Measurements from ENCODE around the gene RASAL3.

RASAL3 gene

DNA sequence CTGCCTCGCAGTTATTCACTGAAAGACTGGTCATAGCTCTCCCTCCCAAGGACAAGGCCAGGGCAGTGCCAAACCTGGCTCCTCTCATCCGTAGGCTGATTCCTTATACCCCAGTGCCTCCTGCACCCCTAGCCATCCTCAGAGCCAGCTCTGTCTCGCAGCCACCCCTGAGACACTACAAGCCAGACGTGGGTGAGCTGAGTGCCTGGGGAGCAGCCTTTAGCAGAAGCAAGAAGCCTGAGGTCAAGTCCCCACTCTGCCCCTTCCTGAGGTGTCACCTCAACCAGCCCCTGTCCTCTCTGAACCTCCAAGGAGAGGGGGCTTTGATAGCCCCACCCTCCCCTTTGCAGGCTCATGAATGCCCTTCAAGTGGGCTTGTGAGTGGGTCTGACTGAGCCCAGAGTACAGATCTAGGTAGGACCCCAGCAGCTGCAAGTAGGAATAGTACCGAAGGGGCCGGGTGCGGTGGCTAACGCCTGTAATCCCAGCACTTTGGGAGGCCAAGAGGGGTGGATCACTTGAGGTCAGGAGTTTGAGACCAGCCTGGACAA is 30.8 kb downstream of the RASAL3 start:
- H3K36me3 ChIP-seq, result peaks cover 31% of the 10 kb centered on the region
- H3K27ac ChIP-seq, result peak overlapping the region; percentile 80
- TF ChIP-seq, protein P1, sequence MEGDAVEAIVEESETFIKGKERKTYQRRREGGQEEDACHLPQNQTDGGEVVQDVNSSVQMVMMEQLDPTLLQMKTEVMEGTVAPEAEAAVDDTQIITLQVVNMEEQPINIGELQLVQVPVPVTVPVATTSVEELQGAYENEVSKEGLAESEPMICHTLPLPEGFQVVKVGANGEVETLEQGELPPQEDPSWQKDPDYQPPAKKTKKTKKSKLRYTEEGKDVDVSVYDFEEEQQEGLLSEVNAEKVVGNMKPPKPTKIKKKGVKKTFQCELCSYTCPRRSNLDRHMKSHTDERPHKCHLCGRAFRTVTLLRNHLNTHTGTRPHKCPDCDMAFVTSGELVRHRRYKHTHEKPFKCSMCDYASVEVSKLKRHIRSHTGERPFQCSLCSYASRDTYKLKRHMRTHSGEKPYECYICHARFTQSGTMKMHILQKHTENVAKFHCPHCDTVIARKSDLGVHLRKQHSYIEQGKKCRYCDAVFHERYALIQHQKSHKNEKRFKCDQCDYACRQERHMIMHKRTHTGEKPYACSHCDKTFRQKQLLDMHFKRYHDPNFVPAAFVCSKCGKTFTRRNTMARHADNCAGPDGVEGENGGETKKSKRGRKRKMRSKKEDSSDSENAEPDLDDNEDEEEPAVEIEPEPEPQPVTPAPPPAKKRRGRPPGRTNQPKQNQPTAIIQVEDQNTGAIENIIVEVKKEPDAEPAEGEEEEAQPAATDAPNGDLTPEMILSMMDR (IDR thresholded peaks at IDR 0.05; ENCODE audit: low read depth, low read length), result no peak
- H3K27me3 ChIP-seq (ENCODE audit: insufficient read depth, low read depth, severe bottlenecking), result no peaks in the 10 kb centered on the region
- peak overlapping the region; percentile 94 for H3K4me3 ChIP-seq (ENCODE audit: low read depth, low read length)
- no peak for DNase-seq
- no peaks in the 10 kb centered on the region for H3K9me3 ChIP-seq (ENCODE audit: severe bottlenecking)

DNA sequence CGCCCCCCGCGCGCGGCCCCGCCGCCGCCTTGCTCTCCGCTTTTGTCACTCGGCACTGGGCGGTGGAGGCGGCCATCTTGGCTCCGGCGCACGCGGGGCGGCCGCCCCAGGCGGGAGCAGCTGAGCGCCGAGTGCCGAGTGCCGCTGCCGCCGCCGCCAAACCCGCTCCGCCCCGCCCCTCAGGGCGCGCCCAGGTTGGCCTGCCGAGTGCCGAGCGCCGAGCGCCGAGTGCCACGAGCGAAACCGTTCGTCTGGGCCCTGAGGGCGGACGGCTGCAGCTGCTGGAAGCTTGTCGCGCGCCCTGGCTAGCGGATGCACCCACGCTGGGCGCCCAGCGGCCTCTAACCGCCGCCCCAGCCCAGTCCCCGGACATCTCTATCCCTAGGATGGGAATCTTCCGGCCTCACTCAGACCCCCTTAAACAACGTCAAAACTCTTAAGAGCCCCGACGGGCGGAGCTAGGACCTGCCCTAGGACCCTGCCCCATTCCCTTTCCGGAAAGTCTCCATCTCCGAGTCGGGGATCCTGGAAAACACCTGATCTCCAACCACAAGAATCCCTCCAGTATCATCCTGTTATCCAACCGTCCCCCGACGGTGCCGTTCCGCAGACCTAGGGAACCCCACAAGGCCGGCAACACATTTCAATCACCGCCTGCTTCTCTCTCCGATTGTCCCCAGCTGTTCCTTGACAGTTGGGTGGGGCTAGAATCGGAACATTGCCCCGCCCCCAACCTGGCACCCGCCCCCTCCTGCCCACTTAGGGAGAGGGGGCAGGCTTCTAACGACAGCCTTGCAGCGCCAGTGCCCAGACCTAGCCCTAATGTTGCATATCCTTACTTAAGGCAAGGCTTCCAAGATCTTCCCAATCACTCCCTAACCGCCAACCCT is 31.5 kb downstream of the RASAL3 start:
- H3K9me3 ChIP-seq (ENCODE audit: severe bottlenecking), result no peaks in the 10 kb centered on the region
- peak overlapping the region; percentile 80 for H3K27ac ChIP-seq
- H3K36me3 ChIP-seq, result peaks cover 36% of the 10 kb centered on the region
- no peaks in the 10 kb centered on the region for H3K27me3 ChIP-seq (ENCODE audit: insufficient read depth, low read depth, severe bottlenecking)
- peak overlapping the region; percentile 94 for H3K4me3 ChIP-seq (ENCODE audit: low read depth, low read length)
- DNase-seq, result peak; percentile 91
- TF ChIP-seq, protein P1 (IDR thresholded peaks at IDR 0.05; ENCODE audit: low read depth, low read length), result no peak

- Histone ChIP-seq H3K27me3 (ENCODE audit: insufficient read depth, low read depth, severe bottlenecking) (no peaks in the 10 kb centered on the region), H3K36me3 (peaks cover 44% of the 10 kb centered on the region), H3K4me3 (ENCODE audit: low read depth, low read length) (peak overlapping the region; percentile 83), H3K27ac (peak overlapping the region; percentile 85), H3K9me3 (ENCODE audit: severe bottlenecking) (no peaks in the 10 kb centered on the region)
- no peak for DNase-seq
- TF ChIP-seq, protein P1 (IDR thresholded peaks at IDR 0.05; ENCODE audit: low read depth, low read length), result no peak
Measured at GRCh38 chr19:15432018-15432494, 32.3 kb downstream of the RASAL3 start.

DNA sequence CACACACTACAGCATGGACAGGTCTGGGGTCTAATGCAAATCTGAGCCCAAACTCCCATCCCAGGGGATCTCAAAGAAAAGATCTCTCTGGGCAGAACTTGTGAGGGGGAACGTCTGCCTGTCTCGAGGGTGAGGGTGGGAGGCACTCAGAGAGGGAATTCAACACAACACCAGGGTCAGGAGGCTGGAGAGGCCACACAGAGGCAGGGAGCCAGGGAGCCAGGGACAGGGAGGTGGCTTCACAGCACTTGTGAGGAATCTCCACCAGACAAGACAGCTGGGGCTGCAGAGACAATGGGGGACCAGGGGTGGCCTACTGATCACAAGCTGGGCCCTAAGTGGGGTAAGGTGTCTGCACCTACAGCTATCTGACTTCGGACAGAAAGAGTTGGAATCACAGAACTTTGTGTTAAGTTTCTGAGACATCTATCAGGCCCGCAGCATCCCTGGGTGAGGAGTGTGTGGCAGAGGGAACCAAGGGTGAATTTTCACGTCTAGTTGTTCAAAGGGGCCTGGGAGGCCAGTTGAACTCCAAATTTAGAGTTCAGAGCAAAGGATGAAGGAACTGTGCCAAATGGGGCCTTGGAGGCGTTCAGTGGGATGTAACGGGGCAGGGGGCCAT is 32.8 kb downstream of the RASAL3 start:
- Histone ChIP-seq H3K27me3 (ENCODE audit: insufficient read depth, low read depth, severe bottlenecking) (no peaks in the 10 kb centered on the region), H3K27ac (peak overlapping the region; percentile 85), H3K36me3 (peaks cover 50% of the 10 kb centered on the region), H3K9me3 (ENCODE audit: severe bottlenecking) (no peaks in the 10 kb centered on the region), H3K4me3 (ENCODE audit: low read depth, low read length) (peak overlapping the region; percentile 83)
- TF ChIP-seq, protein P1 (IDR thresholded peaks at IDR 0.05; ENCODE audit: low read depth, low read length), result no peak
- no peak for DNase-seq

DNA sequence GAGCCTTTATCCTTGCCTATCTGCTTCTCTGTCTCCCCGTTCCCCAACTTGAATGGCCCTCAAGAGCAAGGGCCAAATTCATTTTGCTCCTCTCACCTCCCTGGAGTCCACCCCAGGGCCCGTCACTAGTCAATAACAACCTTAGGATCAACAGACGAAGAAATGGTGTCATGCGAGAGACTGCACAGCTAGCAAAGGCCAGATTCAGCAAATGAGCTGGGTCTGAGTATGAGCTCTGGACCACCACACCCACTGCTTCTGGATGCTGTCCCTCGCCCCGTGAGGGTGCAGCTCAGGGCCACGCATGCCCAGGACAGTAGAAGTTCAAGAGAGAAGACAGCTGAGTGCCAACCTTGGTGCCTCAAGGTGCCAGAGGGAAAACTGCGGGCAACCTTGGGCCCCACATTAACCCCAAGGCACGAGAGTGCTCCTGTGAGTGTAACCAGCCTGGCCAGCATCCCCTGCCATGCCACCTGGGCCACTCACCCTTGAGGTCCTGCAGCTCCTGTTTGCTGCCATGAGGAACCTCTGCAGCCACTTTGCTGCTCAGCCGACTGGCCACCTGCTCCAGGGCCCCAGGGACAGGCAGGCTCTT is 33.7 kb downstream of the RASAL3 start:
- Histone ChIP-seq H3K9me3 (ENCODE audit: severe bottlenecking) (no peaks in the 10 kb centered on the region), H3K27ac (no peak overlapping the region), H3K4me3 (ENCODE audit: low read depth, low read length) (no peak overlapping the region), H3K36me3 (peaks cover 57% of the 10 kb centered on the region), H3K27me3 (ENCODE audit: insufficient read depth, low read depth, severe bottlenecking) (no peaks in the 10 kb centered on the region)
- TF ChIP-seq, protein P1 (IDR thresholded peaks at IDR 0.05; ENCODE audit: low read depth, low read length), result no peak
- no peak for DNase-seq
